DOHH2 (cell line): ENCODE results near the gene SYCN.

ENCODE experiments used
- EZH2phosphoT487 ChIP-seq: fragments of 200-600 bp; sonication (generic); IDR thresholded peaks from 2 replicates; pipeline ENCODE4 v1.6.1; 2017; ENCODE audit warnings: borderline replicate concordance, mild to moderate bottlenecking, antibody characterized with exemption, low read length, moderate library complexity, mixed read lengths
- TF ChIP-seq, protein P1 (sequence below): fragments of 200-600 bp; sonication (generic); IDR thresholded peaks from one replicate; pipeline ENCODE4 v1.5.1; 2014; ENCODE audit warnings: antibody characterized with exemption, mild to moderate bottlenecking, low read depth, low read length; ENCODE audit not compliant: poor library complexity, severe bottlenecking

DNA sequence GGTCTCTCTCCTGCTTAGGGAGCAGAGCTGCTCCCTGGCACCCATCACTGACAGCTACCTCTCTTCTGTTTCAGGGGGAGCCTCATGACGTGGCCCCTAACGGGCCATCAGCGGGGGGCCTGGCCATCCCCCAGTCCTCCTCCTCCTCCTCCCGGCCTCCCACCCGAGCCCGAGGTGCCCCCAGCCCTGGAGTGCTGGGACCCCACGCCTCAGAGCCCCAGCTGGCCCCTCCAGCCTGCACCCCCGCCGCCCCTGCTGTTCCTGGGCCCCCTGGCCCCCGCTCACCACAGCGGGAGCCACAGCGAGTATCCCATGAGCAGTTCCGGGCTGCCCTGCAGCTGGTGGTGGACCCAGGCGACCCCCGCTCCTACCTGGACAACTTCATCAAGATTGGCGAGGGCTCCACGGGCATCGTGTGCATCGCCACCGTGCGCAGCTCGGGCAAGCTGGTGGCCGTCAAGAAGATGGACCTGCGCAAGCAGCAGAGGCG is 30.5 kb downstream of the SYCN start:
- TF ChIP-seq, protein P1, sequence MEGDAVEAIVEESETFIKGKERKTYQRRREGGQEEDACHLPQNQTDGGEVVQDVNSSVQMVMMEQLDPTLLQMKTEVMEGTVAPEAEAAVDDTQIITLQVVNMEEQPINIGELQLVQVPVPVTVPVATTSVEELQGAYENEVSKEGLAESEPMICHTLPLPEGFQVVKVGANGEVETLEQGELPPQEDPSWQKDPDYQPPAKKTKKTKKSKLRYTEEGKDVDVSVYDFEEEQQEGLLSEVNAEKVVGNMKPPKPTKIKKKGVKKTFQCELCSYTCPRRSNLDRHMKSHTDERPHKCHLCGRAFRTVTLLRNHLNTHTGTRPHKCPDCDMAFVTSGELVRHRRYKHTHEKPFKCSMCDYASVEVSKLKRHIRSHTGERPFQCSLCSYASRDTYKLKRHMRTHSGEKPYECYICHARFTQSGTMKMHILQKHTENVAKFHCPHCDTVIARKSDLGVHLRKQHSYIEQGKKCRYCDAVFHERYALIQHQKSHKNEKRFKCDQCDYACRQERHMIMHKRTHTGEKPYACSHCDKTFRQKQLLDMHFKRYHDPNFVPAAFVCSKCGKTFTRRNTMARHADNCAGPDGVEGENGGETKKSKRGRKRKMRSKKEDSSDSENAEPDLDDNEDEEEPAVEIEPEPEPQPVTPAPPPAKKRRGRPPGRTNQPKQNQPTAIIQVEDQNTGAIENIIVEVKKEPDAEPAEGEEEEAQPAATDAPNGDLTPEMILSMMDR: no peak
- no peak for TF ChIP-seq EZH2phosphoT487
